Posterior vena cava (tissue), 2 donors: ENCODE measurements around the gene TMED9. TPM values are rescaled to one million over a fixed set of nuclear protein-coding genes. Genes with fewer than 3 reads are reported as not detected.
"Not testable (repeated sequence)": the region's sequence is repeated elsewhere in the genome, so short reads cannot be mapped to it uniquely, and the experiment has no call there.

Experiments used
- DNase-seq: peaks from one replicate; pipeline ENCODE4 v3.0.0-alpha.2; 2020; ENCODE audit warnings: low spot score
- intact Hi-C, 2 donors: fragments of 100-400 bp; cut with DNase I; formaldehyde crosslinking; loops; one replicate each; pipeline versions ENCODE4 v1.14.1 to v1.14.2; 2022 to 2023
- total RNA-seq, 2 donors: library from RNA; stranded (reverse); fragmentation: NEBNext Ultra II Directional; extraction: Animal tissue kit (Norgen Biotek cat#: 25700); gene quantifications; one replicate each; pipeline ENCODE4 v1.2.1, GENCODE V29; 2021
- donor health status: DM: yes; HTN: yes; CAD: no.
- donor health status: DM: yes; HTN: yes; CAD: no.

Gene TMED9
- total RNA-seq, 2 donors from 2014 or later, result 117 TPM

DNA sequence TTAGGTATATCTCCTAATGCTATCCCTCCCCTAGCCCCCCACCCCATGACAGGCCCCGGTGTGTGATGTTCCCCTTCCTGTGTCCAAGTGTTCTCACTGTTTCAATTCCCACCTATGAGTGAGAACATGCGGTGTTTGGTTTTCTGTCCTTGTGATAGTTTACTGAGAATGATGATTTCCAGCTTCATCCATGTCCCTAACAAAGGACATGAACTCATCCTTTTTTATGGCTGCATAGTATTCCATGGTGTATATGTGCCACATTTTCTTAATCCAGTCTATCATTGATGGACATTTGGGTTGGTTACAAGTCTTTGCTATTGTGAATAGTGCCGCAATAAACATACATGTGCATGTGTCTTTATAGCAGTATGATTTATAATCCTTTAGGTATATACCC, 42.9 kb downstream of the TMED9 start:
- DNase-seq, intact Hi-C loops: not testable (repeated sequence)

DNA sequence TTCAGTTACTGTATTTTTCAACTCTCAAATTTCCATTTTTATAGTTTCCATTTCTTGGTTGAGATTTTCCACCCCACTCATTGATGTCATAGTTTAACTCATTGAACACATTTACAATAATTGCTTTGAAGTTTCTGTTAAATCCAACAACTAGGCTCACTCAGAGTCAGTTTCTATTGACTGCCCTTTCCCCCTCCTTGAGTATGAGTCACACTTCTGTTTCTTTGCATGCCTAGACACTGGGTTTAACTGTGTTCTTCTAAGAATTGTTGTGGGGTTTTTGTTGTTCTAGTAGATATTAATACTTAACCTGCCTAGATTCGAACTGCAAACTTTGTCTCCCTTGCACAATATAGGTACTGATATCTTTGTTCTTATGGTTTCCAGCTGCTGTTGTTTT, 53.5 kb downstream of the TMED9 start:
- DNase-seq, intact Hi-C loops: not testable (repeated sequence)

Other genes starting within 250 kb of the TMED9 start
- 10 to 100 TPM; 72.4 to 95.7 TPM for gene LMAN2, start 240.5 kb upstream of the TMED9 start, total RNA-seq
- 10 to 100 TPM; 11.3 to 13.4 TPM for gene RGS14, start 234.3 kb upstream of the TMED9 start, total RNA-seq
- gene SLC34A1, start 207.8 kb upstream of the TMED9 start, total RNA-seq, result not detected
- gene PFN3, start 191.5 kb upstream of the TMED9 start, total RNA-seq, result not detected
- gene F12, start 182.6 kb upstream of the TMED9 start, total RNA-seq, result under 1 TPM; 0.38 to 0.93 TPM
- gene GRK6, start 165.5 kb upstream of the TMED9 start, total RNA-seq, result 10 to 100 TPM; 22.9 to 28.2 TPM
- 1 to 10 TPM in 1 of 2 donors, under 1 TPM in 1; 0.79 to 2.0 TPM for gene PRR7, start 145.4 kb upstream of the TMED9 start, total RNA-seq
- 100 to 1,000 TPM in 1 of 2 donors, 10 to 100 TPM in 1; 94.9 to 121 TPM for gene DBN1, start 118.6 kb upstream of the TMED9 start, total RNA-seq
- gene PDLIM7, start 94.6 kb upstream of the TMED9 start, total RNA-seq, result 100 to 1,000 TPM; 448 to 580 TPM
- gene DOK3, start 82.4 kb upstream of the TMED9 start, total RNA-seq, result 10 to 100 TPM in 1 of 2 donors, 1 to 10 TPM in 1; 8.0 to 19.2 TPM
- 10 to 100 TPM; 52.1 to 52.6 TPM for gene DDX41, start 75.2 kb upstream of the TMED9 start, total RNA-seq
- 10 to 100 TPM; 33.6 to 36.5 TPM for gene FAM193B, start 37.6 kb upstream of the TMED9 start, total RNA-seq
- 10 to 100 TPM; 17.1 to 17.6 TPM for gene B4GALT7, start 7.9 kb downstream of the TMED9 start, total RNA-seq
- 1 to 10 TPM in 1 of 2 donors, under 1 TPM in 1; 0.05 to 3.4 TPM for gene FAM153A, start 190.7 kb downstream of the TMED9 start, total RNA-seq